Activated T-helper 1 cell treated with anti-CD3 and anti-CD28 coated beads, Interleukin-12 subunit alpha, Interleukin-12 subunit beta, Interleukin-2, Interleukin-4 antibody, amounts not matched to agents 30 ng/mL and 10 ng/mL and 1 ng/mL, durations not matched to agents 14 hours and 24 hours and 36 hours (primary cell): ENCODE measurements around the gene CRELD2. TPM values are rescaled to one million over a fixed set of nuclear protein-coding genes. Genes with fewer than 3 reads are reported as not detected.

Source experiments
- DNase-seq: peaks from one replicate; pipeline ENCODE4 v3.0.0; 2021; ENCODE audit warnings: low spot score
- H3K27ac Mint-ChIP-seq: one replicate; pipeline ENCODE4 v1.8.0; 2021; ENCODE audit warnings: mild to moderate bottlenecking, mixed read lengths
- H3K27me3 Mint-ChIP-seq: one replicate; pipeline ENCODE4 v1.8.0; 2022; ENCODE audit warnings: mild to moderate bottlenecking, moderate library complexity, mixed read lengths; ENCODE audit not compliant: insufficient read depth
- H3K36me3 Mint-ChIP-seq: one replicate; pipeline ENCODE4 v1.8.0; 2021; ENCODE audit warnings: low read depth, mixed read lengths
- H3K4me1 Mint-ChIP-seq: one replicate; pipeline ENCODE4 v1.8.0; 2021; ENCODE audit warnings: low read depth, mixed read lengths
- H3K4me3 Mint-ChIP-seq: one replicate; pipeline ENCODE4 v1.8.0; 2021; ENCODE audit warnings: mild to moderate bottlenecking, moderate library complexity, mixed read lengths
- H3K9me3 Mint-ChIP-seq: one replicate; pipeline ENCODE4 v1.8.0; 2021; ENCODE audit warnings: mixed read lengths
- intact Hi-C: fragments of 100-400 bp; cut with micrococcal nuclease; formaldehyde crosslinking; loops from one replicate; pipeline ENCODE4 v1.15.1; 2024
- total RNA-seq: library from RNA; stranded (reverse); gene quantifications from 2 replicates; pipeline ENCODE4 v1.2.3, GENCODE V29; 2022

Gene CRELD2
- total RNA-seq, 1 donor from 2014 or later: 51.0 TPM

- H3K27ac Mint-ChIP-seq: peak overlapping the region; percentile 92
- peaks cover 2% of the 10 kb centered on the region for H3K36me3 Mint-ChIP-seq
- H3K27me3 Mint-ChIP-seq: no peaks in the 10 kb centered on the region
- no peak for DNase-seq
- H3K4me1 Mint-ChIP-seq: peaks cover 35% of the 10 kb centered on the region
- H3K9me3 Mint-ChIP-seq: peaks cover 5% of the 10 kb centered on the region
- peak overlapping the region; percentile 81 for H3K4me3 Mint-ChIP-seq
- intact Hi-C loops: loop anchor here (2.0 kb wide), 1 partner anchor 35 kb away; no protein-coding TSS in a partner anchor
These were observed 53.1 kb downstream of the CRELD2 start for GRCh38 chr22:49971232-49972162.

DNA sequence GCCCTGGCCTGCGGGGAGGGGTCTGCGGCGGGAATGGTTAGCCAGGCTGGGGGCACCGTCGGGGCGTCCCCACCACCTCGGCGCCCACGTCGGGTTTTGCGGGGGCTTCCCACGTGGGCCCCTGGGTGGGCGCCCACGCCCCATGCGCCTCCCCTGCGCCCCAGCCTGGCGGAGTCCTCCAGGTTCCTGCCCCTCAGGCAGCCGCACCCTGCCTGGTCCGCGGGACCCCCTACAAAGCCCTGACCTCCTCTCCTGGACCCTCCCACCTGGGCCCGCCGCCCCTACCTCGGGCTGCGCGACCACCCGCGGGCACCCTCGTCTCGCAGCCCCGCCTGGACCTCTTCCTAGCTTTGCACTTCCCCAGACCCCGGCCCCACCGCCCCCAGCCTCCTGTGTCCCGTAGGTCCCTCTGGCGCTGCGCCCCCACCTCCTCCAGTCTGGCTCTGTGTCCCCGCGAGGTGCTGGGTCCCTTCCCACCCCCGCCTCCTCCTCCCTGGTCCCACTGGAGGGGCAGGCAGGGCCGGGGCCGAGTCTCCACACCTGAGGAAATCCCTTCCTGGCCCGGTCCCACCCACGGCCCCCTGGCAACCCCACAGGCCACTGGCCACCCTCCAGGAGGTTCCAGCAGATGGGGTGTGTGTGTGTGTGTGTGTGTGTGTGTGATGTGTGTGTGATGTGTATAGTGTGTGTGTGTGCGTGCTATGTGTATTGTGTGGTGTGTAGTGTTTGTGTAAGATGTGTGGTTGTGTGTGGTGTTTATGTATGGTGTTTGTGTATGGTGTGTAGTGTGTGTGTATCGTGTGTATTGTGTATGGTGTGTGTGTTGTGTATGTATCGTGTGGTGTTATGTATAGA lies 54.0 kb downstream of the CRELD2 start:
- Mint-ChIP-seq H3K9me3 (peaks cover 9% of the 10 kb centered on the region), H3K36me3 (peaks cover 7% of the 10 kb centered on the region), H3K4me3 (no peak overlapping the region), H3K27me3 (no peaks in the 10 kb centered on the region), H3K27ac (no peak overlapping the region), H3K4me1 (peaks cover 36% of the 10 kb centered on the region)
- DNase-seq: no peak
- intact Hi-C loops: no loop called here

GRCh38 chr22:49973018-49973961 lies 54.9 kb downstream of the CRELD2 start:
- intact Hi-C loops: no loop called here
- Mint-ChIP-seq H3K4me1 (peaks cover 30% of the 10 kb centered on the region), H3K27me3 (no peaks in the 10 kb centered on the region), H3K4me3 (no peak overlapping the region), H3K36me3 (peaks cover 7% of the 10 kb centered on the region), H3K27ac (no peak overlapping the region), H3K9me3 (peaks cover 9% of the 10 kb centered on the region)
- DNase-seq: no peak

- Mint-ChIP-seq H3K36me3 (peaks cover 15% of the 10 kb centered on the region), H3K4me1 (peaks cover 34% of the 10 kb centered on the region), H3K27ac (peak overlapping the region; percentile 89), H3K27me3 (no peaks in the 10 kb centered on the region), H3K4me3 (peak overlapping the region; percentile 3), H3K9me3 (peaks cover 26% of the 10 kb centered on the region)
- intact Hi-C loops: loop anchor here (2.0 to 5.0 kb wide), 7 partner anchors 13 to 217 kb away; partner anchors contain the start of genes ALG12 and CRELD2
- no peak for DNase-seq
These were observed 57.3 kb downstream of the CRELD2 start for GRCh38 chr22:49975543-49976389.

- peak; percentile 48 for DNase-seq
- Mint-ChIP-seq H3K9me3 (peaks cover 29% of the 10 kb centered on the region), H3K4me1 (peaks cover 32% of the 10 kb centered on the region), H3K4me3 (peak overlapping the region; percentile 3), H3K27me3 (no peaks in the 10 kb centered on the region), H3K27ac (peak overlapping the region; percentile 87), H3K36me3 (peaks cover 17% of the 10 kb centered on the region)
- intact Hi-C loops: loop anchor here (2.0 to 5.0 kb wide), 7 partner anchors 14 to 216 kb away; partner anchors contain the start of genes ALG12 and CRELD2
These were observed 58.2 kb downstream of the CRELD2 start for GRCh38 chr22:49976439-49977175.

Other genes with a start within 250 kb of the CRELD2 start
- gene BRD1, start 90.8 kb upstream of the CRELD2 start, total RNA-seq: 45.5 and 46.8 TPM in 2 replicates
- gene ZBED4, start 64.8 kb upstream of the CRELD2 start, total RNA-seq: 19.4 and 20.9 TPM in 2 replicates
- 13.1 and 18.5 TPM in 2 replicates for gene ALG12, start 196 bp upstream of the CRELD2 start, total RNA-seq
- gene PIM3, start 42.1 kb downstream of the CRELD2 start, total RNA-seq: 290 and 291 TPM in 2 replicates
- gene IL17REL, start 94.1 kb downstream of the CRELD2 start, total RNA-seq: 0.05 TPM in 1 of 2 replicates, not detected in the other
- gene TTLL8, start 139.7 kb downstream of the CRELD2 start, total RNA-seq: not detected in 2 replicates
- gene MLC1, start 166.8 kb downstream of the CRELD2 start, total RNA-seq: not detected in 2 replicates
- gene MOV10L1, start 171.4 kb downstream of the CRELD2 start, total RNA-seq: not detected in 2 replicates